Measurements from ENCODE around the gene GM2A.

DNA sequence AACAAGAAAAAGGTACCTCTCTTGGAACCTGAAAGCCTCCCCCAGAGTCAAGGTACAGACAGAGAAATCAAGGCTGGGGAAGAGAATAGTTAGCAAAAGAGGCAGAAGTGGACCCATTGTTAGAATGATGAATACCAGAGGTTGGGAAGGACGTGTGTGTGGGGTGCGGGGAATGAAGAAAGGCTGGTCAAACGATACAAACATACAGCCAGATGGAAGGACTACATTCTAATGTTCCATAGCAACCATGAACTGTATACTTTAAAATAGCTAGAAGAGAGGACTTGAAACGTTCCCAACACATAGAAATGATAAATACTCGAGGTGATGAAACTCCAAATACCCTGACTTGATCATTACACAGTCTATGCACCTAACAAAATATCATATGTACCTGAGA, 36.2 kb upstream of the GM2A start:
- TF ChIP-seq, protein P1, sequence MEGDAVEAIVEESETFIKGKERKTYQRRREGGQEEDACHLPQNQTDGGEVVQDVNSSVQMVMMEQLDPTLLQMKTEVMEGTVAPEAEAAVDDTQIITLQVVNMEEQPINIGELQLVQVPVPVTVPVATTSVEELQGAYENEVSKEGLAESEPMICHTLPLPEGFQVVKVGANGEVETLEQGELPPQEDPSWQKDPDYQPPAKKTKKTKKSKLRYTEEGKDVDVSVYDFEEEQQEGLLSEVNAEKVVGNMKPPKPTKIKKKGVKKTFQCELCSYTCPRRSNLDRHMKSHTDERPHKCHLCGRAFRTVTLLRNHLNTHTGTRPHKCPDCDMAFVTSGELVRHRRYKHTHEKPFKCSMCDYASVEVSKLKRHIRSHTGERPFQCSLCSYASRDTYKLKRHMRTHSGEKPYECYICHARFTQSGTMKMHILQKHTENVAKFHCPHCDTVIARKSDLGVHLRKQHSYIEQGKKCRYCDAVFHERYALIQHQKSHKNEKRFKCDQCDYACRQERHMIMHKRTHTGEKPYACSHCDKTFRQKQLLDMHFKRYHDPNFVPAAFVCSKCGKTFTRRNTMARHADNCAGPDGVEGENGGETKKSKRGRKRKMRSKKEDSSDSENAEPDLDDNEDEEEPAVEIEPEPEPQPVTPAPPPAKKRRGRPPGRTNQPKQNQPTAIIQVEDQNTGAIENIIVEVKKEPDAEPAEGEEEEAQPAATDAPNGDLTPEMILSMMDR (IDR thresholded peaks at IDR 0.05; ENCODE audit: low read depth, low read length, poor library complexity, severe bottlenecking), result no peak
- TF ChIP-seq EZH2phosphoT487 (IDR thresholded peaks at IDR 0.05; ENCODE audit: borderline replicate concordance, low read length), result no peak

Measured in DOHH2 (cell line).